Stimulated activated CD8-positive, alpha-beta memory T cell treated with anti-CD3 and anti-CD28 coated beads, Interleukin-7, amount 100 ng/mL, for 24 hours (primary cell): ENCODE measurements around the gene NTN3.
"Not testable (repeated sequence)": the region's sequence is repeated elsewhere in the genome, so short reads cannot be mapped to it uniquely, and the experiment has no call there.

Experiments
- DNase-seq: peaks from one replicate; pipeline ENCODE4 v3.0.0-alpha.2; 2020; ENCODE audit warnings: low read depth

Gene NTN3

DNA sequence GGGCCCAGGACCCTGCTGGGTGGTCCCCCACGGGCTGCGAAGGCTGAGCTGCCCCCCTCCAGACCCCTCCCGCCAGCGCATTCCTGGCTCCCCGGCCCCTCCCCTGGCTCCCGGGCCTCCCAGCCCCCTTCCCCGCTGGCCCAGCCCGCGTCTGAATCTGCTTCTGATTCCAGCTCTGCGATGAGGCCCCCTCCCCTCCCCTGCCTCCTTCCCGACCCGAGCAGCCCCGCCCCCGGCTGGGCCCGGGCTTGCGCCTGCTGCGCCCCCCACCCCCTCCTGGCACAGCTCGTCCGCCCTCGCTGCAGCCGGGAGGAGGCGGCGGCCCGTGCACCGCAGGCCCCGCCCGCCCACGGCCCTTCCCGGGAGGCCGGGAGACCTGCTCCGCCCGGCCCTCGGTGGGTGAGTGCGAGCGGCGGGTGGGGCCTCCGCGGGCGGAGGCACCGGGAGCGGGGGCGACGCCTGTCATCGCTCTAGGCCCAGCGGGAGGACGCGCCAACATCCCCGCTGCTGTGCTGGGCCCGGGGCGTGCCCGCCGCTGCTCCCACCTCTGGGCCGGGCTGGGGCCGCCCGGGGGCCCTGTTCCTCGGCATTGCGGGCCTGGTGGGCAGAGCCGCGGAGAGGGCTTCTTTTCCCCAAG lies at the start of gene NTN3:
NTN3 (plus strand) TSS at position 282 of the 637 bp plus-strand sequence. CDS start 405 bp downstream, outside the sequence.
- DNase-seq, result no peak

- no peak for DNase-seq
These were observed 48.8 kb upstream of the NTN3 start for GRCh38 chr16:2422123-2422867.

GRCh38 chr16:2424061-2425007 lies 46.8 kb upstream of the NTN3 start:
- DNase-seq, result no peak

DNA sequence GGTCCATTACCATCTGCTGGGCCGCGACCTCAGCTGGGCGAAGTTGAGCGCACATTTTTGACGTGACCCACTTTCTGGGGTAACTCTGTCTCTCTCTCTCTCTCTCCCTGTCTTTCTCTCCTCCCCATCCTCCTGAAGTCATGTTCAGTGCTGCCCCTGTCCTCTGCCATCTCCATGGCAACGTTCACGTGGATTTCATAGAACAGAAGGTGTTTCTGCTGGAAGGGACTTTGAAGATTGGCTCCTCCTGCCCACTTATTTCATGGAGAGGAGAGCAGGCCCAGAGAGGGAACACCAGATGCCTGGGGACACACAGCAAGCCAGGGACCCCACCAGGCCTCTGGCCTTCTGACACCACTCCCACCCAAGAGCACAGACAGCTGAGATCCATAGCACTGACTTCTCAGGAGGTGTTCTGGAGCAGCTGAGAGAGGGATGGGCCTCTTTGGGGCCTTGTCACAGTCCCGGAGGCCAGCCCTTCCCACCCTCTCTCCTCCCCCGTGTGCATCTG lies 46.0 kb upstream of the NTN3 start:
- DNase-seq, result no peak

GRCh38 chr16:2425825-2426430 lies 45.2 kb upstream of the NTN3 start:
- no peak for DNase-seq

DNA sequence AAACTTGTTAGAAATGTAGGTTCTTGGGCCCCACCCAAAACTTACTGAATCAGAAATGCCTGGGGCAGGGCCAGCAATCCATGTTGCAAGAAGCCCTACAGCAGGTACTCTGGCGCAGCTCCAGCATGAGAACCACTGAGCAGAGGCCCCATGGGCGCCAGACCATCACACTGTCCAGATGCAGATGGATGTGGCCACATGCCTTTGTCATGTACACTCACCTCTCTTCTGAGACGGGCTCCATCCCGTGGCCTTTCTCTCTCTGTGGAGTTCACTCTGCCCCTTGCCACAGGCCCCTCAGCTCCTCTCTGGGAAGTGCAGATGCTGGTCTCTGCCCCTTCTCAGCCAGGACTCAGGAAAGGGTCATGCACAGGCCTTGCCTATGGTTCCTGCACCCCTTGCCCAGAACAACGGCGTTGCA lies 44.1 kb upstream of the NTN3 start:
- no peak for DNase-seq

- no peak for DNase-seq
These were observed 43.6 kb upstream of the NTN3 start for GRCh38 chr16:2427526-2427925.

- DNase-seq, result no peak
These were observed 42.9 kb upstream of the NTN3 start for GRCh38 chr16:2428051-2428783.

DNA sequence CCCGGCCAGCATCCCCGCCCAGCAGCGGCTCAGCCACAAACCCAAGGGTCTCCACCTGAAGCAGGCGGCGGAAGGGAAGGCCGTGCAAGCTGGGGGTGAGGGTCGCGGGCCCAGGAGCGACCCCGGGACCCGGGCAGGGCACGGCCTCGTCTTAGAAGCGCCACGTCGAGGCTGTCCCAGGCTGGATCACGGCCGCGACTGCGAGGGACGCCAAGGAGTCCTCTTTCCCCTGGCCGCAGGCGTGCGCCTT lies 42.4 kb upstream of the NTN3 start:
- DNase-seq, result no peak

GRCh38 chr16:2429034-2429770 lies 41.9 kb upstream of the NTN3 start, which contains the start of gene CCNF:
Gene CCNF, plus strand, starts transcription at chr16:2429447. Its CDS starts 35 bp downstream, at chr16:2429482.
- peak; percentile 95 for DNase-seq

- DNase-seq, result no peak
These were observed 41.1 kb upstream of the NTN3 start for GRCh38 chr16:2429771-2430663.

- DNase-seq, result no peak
These were observed 38.8 kb upstream of the NTN3 start for GRCh38 chr16:2432286-2432685.

DNA sequence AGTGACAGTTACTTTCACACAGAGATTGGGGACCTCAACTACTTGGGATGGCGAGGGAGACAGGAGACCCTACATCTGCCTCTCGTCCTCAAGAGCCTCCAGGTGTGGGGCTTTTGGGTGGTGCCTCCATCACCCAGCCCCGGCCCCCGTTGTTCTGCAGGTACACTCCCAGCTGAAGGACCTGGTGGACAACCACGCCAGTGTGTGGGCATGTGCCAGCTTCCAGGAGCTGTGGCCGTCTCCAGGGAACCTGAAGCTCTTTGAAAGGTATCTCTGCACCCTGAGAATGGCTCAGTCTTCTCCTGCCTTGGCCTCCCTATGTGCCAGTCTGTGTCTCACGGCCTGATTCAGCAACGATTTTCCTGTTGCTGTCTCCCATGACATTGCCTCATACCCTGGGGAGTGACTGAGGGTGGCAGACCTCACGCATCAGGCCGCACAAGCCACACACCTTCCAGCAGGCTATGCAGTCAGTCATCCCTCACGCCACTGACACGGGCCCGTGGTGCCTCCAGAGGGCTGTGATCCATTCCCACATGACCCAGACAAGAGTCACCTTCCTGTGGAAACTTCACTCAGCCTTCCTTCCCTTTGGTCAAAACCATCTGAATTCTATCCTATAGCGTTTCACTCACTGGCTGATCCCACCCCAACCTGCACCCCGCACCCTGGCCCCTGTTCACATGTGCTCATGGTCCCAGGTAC lies 38.1 kb upstream of the NTN3 start:
- no peak for DNase-seq

DNA sequence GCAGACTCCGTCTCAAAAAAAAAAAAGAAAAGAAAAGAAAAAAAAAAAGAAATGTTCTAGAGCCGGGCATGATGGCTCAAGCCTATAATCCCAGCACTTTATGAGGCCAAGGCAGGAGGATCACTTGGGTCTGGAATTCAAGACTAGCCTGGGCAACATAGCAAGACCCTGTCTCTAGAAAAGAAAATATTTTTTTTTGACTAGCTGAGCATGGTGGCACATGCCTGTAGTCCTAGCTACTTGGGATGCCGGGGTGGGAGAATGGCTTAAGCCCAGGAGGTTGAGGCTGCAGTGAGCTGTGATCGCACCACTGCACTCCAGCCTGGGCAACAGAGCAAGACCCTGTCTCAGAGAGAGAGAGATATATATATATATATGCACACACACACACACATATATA lies 35.9 kb upstream of the NTN3 start:
- not testable (repeated sequence) for DNase-seq

- no peak for DNase-seq
These were observed 35.0 kb upstream of the NTN3 start for GRCh38 chr16:2436110-2436509.

DNA sequence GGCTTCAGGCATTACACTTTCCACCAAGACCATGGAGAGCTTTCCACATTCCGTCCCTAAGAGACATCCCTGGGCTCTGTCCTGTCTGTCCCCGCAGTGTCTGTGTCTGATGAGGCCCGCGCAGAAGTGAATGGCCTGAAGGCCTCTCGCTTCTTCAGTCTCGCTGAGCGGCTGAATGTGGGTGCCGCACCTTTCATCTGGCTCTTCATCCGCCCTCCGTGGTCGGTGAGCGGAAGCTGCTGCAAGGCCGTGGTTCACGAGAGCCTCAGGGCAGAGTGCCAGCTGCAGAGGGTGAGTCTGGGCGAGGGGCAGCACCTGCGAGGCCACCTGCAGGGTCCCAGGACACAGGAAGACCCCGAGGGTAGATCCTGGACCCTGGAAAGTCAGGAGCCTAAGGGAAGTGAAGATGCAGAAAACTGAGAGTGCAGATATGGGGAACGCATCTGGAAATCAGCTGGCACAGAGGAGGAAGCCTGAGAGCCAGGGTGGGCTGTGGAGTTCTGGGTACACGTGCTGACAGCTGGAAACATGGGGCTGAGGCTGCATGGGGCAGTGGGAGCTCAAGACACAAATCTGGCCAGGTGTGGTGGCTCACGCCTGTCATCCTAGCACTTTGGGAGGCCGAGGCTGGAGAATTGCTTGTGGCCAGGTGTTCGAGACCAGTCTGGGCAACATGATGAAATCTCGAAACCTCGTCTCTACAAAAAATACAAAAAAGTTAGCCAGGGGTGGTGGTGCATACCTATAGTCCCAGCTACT lies 33.9 kb upstream of the NTN3 start:
- no peak for DNase-seq

GRCh38 chr16:2438121-2438520 lies 33.0 kb upstream of the NTN3 start:
- no peak for DNase-seq

- no peak for DNase-seq
These were observed 31.5 kb upstream of the NTN3 start for GRCh38 chr16:2439598-2439997.
